ENCODE data around the gene DDR1. TPM values are rescaled to one million over a fixed set of nuclear protein-coding genes. Genes with fewer than 3 reads are reported as not detected.
"Not testable (repeated sequence)": the region's sequence is repeated elsewhere in the genome, so short reads cannot be mapped to it uniquely, and the experiment has no call there.

Gene DDR1
- polyA plus RNA-seq, 1 donor (not counting 4 experiments of a cell fraction or from before 2014, with no cell fraction given), result 104 TPM

DNA sequence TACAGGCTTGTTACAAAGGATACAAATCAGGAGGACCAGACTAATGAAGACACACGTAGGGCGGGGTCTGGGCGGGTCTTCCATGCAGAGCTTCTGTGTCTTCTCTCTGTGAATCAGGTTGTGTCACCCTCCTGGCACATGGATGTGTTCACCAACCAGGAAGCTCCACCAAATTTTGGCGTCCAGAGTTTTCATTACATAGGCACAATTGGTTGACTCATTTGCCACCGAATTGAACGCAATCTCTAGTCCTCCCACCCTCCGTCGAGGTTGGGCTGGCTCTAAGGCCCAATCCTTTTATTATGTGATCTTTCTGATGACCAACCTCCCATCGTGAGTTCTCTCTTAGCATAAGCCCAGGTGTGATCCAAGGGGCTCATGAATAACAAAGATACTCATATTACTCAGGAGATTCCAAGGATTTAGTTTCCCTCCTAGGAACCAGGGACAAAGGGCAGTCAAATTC lies 36.3 kb upstream of the DDR1 start:
- dilution Hi-C loops (cut with MboI; ENCODE audit: extremely low pct_ligation_motif_present, low sequenced_read_pairs), result no loop called here
- no peaks in the 10 kb centered on the region for H3K9me1 ChIP-seq (ENCODE audit: control insufficient read depth, extremely low read depth, insufficient read depth, low read length)
- no peaks in the 10 kb centered on the region for H3K36me3 ChIP-seq (ENCODE audit: control insufficient read depth in 2 of 2, extremely low read depth in 1 of 2, insufficient read depth in 2 of 2, low read length in 2 of 2)
- H3K9ac ChIP-seq (ENCODE audit: control insufficient read depth, extremely low read depth, insufficient read depth, low read length), result no peak overlapping the region
- H3K27ac ChIP-seq (ENCODE audit: control insufficient read depth, insufficient read depth, low read length), result no peak overlapping the region
- H3K79me2 ChIP-seq (ENCODE audit: control insufficient read depth, insufficient read depth, low read length), result no peaks in the 10 kb centered on the region
- peaks cover 2% of the 10 kb centered on the region for H3K9me3 ChIP-seq (ENCODE audit: control insufficient read depth, low read depth, low read length)
- FAIRE-seq (peak; percentile 36), DNase-seq (ENCODE audit: low read depth, low spot score) (no peak)
- H3K4me3 ChIP-seq (ENCODE audit: control insufficient read depth in 2 of 3, extremely low read depth in 1 of 3, insufficient read depth in 2 of 3, low read depth in 1 of 3, low read length in 3 of 3), result no peak overlapping the region
- peak overlapping the region; percentile 53 for H2AFZ ChIP-seq (ENCODE audit: control insufficient read depth, low read length)
- peak overlapping the region; percentile 54 for H3K4me2 ChIP-seq (ENCODE audit: control insufficient read depth, extremely low read depth, insufficient read depth, low read depth, low read length)
- no peaks in the 10 kb centered on the region for H3K27me3 ChIP-seq (ENCODE audit: control insufficient read depth, extremely low read depth, insufficient read depth, low read length)
- H3K4me1 ChIP-seq (ENCODE audit: control insufficient read depth, extremely low read depth, insufficient read depth, low read length), result peaks cover 28% of the 10 kb centered on the region
- TF ChIP-seq CTCF (optimal IDR thresholded peaks at IDR 0.05 in 1 of 3, IDR thresholded peaks at IDR 0.05 in 1 of 3, conservative IDR thresholded peaks at IDR 0.05 in 1 of 3; ENCODE audit: extremely low read depth in 1 of 3, insufficient read depth in 2 of 3, low read length in 3 of 3) (no peak), EZH2 (IDR thresholded peaks at IDR 0.05; ENCODE audit: low read length) (no peak)
- no peaks in the 10 kb centered on the region for H4K20me1 ChIP-seq (ENCODE audit: control insufficient read depth, extremely low read depth, insufficient read depth, low read length)

- no peak for TF ChIP-seq EZH2 (IDR thresholded peaks at IDR 0.05; ENCODE audit: low read length)
- no peak for TF ChIP-seq CTCF (optimal IDR thresholded peaks at IDR 0.05 in 1 of 3, IDR thresholded peaks at IDR 0.05 in 1 of 3, conservative IDR thresholded peaks at IDR 0.05 in 1 of 3; ENCODE audit: extremely low read depth in 1 of 3, insufficient read depth in 2 of 3, low read length in 3 of 3)
- no peaks in the 10 kb centered on the region for H4K20me1 ChIP-seq (ENCODE audit: control insufficient read depth, extremely low read depth, insufficient read depth, low read length)
- no peaks in the 10 kb centered on the region for H3K9me1 ChIP-seq (ENCODE audit: control insufficient read depth, extremely low read depth, insufficient read depth, low read length)
- no peaks in the 10 kb centered on the region for H3K79me2 ChIP-seq (ENCODE audit: control insufficient read depth, insufficient read depth, low read length)
- H3K36me3 ChIP-seq (ENCODE audit: control insufficient read depth in 2 of 2, extremely low read depth in 1 of 2, insufficient read depth in 2 of 2, low read length in 2 of 2), result no peaks in the 10 kb centered on the region
- no peak for DNase-seq (ENCODE audit: low read depth, low spot score)
- H3K9ac ChIP-seq (ENCODE audit: control insufficient read depth, extremely low read depth, insufficient read depth, low read length), result no peak overlapping the region
- FAIRE-seq, result no peak
- no peak overlapping the region for H3K27ac ChIP-seq (ENCODE audit: control insufficient read depth, insufficient read depth, low read length)
- no peak overlapping the region for H3K4me2 ChIP-seq (ENCODE audit: control insufficient read depth, extremely low read depth, insufficient read depth, low read depth, low read length)
- peaks cover 2% of the 10 kb centered on the region for H3K9me3 ChIP-seq (ENCODE audit: control insufficient read depth, low read depth, low read length)
- no peak overlapping the region for H2AFZ ChIP-seq (ENCODE audit: control insufficient read depth, low read length)
- H3K27me3 ChIP-seq (ENCODE audit: control insufficient read depth, extremely low read depth, insufficient read depth, low read length), result no peaks in the 10 kb centered on the region
- dilution Hi-C loops (cut with MboI; ENCODE audit: extremely low pct_ligation_motif_present, low sequenced_read_pairs), result no loop called here
- peaks cover 14% of the 10 kb centered on the region for H3K4me1 ChIP-seq (ENCODE audit: control insufficient read depth, extremely low read depth, insufficient read depth, low read length)
- no peak overlapping the region for H3K4me3 ChIP-seq (ENCODE audit: control insufficient read depth in 2 of 3, extremely low read depth in 1 of 3, insufficient read depth in 2 of 3, low read depth in 1 of 3, low read length in 3 of 3)
Measured at GRCh38 chr6:30849903-30850651, 34.2 kb upstream of the DDR1 start.

DNA sequence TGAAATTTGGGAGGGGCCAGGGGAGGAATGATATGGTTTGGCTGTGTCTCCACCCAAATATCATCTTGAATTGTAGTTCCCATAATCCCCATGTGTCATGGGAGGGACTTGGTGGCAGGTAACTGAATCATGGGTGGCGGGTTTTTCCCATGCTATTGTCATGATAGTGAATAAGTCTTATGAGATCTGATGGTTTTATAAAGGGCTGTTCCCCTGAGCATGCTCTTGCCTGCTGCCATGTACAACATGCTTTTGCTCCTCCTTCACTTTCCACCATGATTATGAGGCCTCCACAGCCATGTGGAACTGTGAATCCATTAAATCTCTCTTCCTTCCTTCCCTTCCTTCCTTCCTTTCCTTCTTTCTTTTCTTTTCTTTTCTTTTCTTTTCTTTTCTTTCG lies 31.9 kb upstream of the DDR1 start:
- H3K4me3 ChIP-seq (ENCODE audit: control insufficient read depth in 2 of 3, extremely low read depth in 1 of 3, insufficient read depth in 2 of 3, low read depth in 1 of 3, low read length in 3 of 3); dilution Hi-C loops (cut with MboI; ENCODE audit: extremely low pct_ligation_motif_present, low sequenced_read_pairs); H3K27me3 ChIP-seq (ENCODE audit: control insufficient read depth, extremely low read depth, insufficient read depth, low read length); H2AFZ ChIP-seq (ENCODE audit: control insufficient read depth, low read length); H3K4me2 ChIP-seq (ENCODE audit: control insufficient read depth, extremely low read depth, insufficient read depth, low read depth, low read length); FAIRE-seq; H3K9ac ChIP-seq (ENCODE audit: control insufficient read depth, extremely low read depth, insufficient read depth, low read length); H3K9me3 ChIP-seq (ENCODE audit: control insufficient read depth, low read depth, low read length); H3K4me1 ChIP-seq (ENCODE audit: control insufficient read depth, extremely low read depth, insufficient read depth, low read length); H3K36me3 ChIP-seq (ENCODE audit: control insufficient read depth in 2 of 2, extremely low read depth in 1 of 2, insufficient read depth in 2 of 2, low read length in 2 of 2); H3K9me1 ChIP-seq (ENCODE audit: control insufficient read depth, extremely low read depth, insufficient read depth, low read length); H3K27ac ChIP-seq (ENCODE audit: control insufficient read depth, insufficient read depth, low read length); H3K79me2 ChIP-seq (ENCODE audit: control insufficient read depth, insufficient read depth, low read length); DNase-seq (ENCODE audit: low read depth, low spot score); H4K20me1 ChIP-seq (ENCODE audit: control insufficient read depth, extremely low read depth, insufficient read depth, low read length): not testable (repeated sequence)
